HEK293T (cell line): Measurements from ENCODE around the gene ZNF789.
A peak's percentile ranks its signal among the peaks of the same experiment; 100 is the strongest.

ENCODE experiments used
- CTCF ChIA-PET: fragments of 350-600 bp; formaldehyde crosslinking; extraction: SDS; loops from one replicate; lab custom pipeline; 2021; ENCODE audit warnings: antibody characterized with exemption, inconsistent platforms; lab: Yijun Ruan, JAX
- POLR2A ChIA-PET: fragments of 350-600 bp; formaldehyde crosslinking; extraction: SDS; loops from one replicate; lab custom pipeline; 2020; ENCODE audit warnings: antibody characterized with exemption, inconsistent platforms; lab: Yijun Ruan, JAX
- DNase-seq: peaks from one replicate; pipeline ENCODE4 v3.0.0; 2012; ENCODE audit warnings: mixed read lengths; ENCODE audit errors: extremely low spot score
- ARNT ChIP-seq: fragments of 450-650 bp; IDR thresholded peaks from 2 replicates; pipeline ENCODE4 v1.6.1; 2017; ENCODE audit warnings: mild to moderate bottlenecking
- BHLHE40 ChIP-seq: fragments of 450-650 bp; IDR thresholded peaks from 2 replicates; pipeline ENCODE4 v1.6.1; 2016; ENCODE audit warnings: mild to moderate bottlenecking, moderate library complexity, borderline replicate concordance
- CTBP1 ChIP-seq: fragments of 450-650 bp; IDR thresholded peaks from 2 replicates; pipeline ENCODE4 v1.6.1; 2016; ENCODE audit warnings: borderline replicate concordance
- ELF4 ChIP-seq: fragments of 450-650 bp; IDR thresholded peaks from 2 replicates; pipeline ENCODE4 v1.6.1; 2017; ENCODE audit warnings: antibody characterized with exemption
- FOXA1 ChIP-seq: fragments of 450-650 bp; IDR thresholded peaks from 2 replicates; pipeline ENCODE4 v1.6.1; 2016; ENCODE audit warnings: mild to moderate bottlenecking
- FOXK2 ChIP-seq: fragments of 450-650 bp; IDR thresholded peaks from 2 replicates; pipeline ENCODE4 v1.6.1; 2016; ENCODE audit warnings: mild to moderate bottlenecking
- FOXM1 ChIP-seq: fragments of 450-650 bp; IDR thresholded peaks from 2 replicates; pipeline ENCODE4 v1.6.1; 2017; ENCODE audit warnings: mild to moderate bottlenecking, borderline replicate concordance
- HDGF ChIP-seq: fragments of 450-650 bp; IDR thresholded peaks from 2 replicates; pipeline ENCODE4 v1.6.1; 2017; ENCODE audit warnings: antibody characterized with exemption, borderline replicate concordance
- L3MBTL2 ChIP-seq: fragments of 450-650 bp; conservative IDR thresholded peaks from 2 replicates; pipeline ENCODE4 v1.6.1; 2016; ENCODE audit warnings: mild to moderate bottlenecking
- LEF1 ChIP-seq: fragments of 450-650 bp; IDR thresholded peaks from 2 replicates; pipeline ENCODE4 v1.6.1; 2017; ENCODE audit warnings: mild to moderate bottlenecking, borderline replicate concordance
- NFRKB ChIP-seq: fragments of 450-650 bp; IDR thresholded peaks from 2 replicates; pipeline ENCODE4 v1.6.1; 2016; ENCODE audit warnings: mild to moderate bottlenecking, moderate library complexity
- SP1 ChIP-seq: fragments of 450-650 bp; IDR thresholded peaks from 2 replicates; pipeline ENCODE4 v1.6.1; 2017
- SUZ12 ChIP-seq: fragments of 450-650 bp; IDR thresholded peaks from 2 replicates; pipeline ENCODE4 v1.6.1; 2016; ENCODE audit warnings: mild to moderate bottlenecking
- TARDBP ChIP-seq: fragments of 450-650 bp; IDR thresholded peaks from 2 replicates; pipeline ENCODE4 v1.6.1; 2016
- ZNF384 ChIP-seq: fragments of 450-650 bp; IDR thresholded peaks from 2 replicates; pipeline ENCODE4 v1.6.1; 2016
- TF ChIP-seq, protein P1 (sequence below): fragments of 450-650 bp; IDR thresholded peaks from 2 replicates; pipeline ENCODE4 v1.6.1; 2016

Gene ZNF789

DNA sequence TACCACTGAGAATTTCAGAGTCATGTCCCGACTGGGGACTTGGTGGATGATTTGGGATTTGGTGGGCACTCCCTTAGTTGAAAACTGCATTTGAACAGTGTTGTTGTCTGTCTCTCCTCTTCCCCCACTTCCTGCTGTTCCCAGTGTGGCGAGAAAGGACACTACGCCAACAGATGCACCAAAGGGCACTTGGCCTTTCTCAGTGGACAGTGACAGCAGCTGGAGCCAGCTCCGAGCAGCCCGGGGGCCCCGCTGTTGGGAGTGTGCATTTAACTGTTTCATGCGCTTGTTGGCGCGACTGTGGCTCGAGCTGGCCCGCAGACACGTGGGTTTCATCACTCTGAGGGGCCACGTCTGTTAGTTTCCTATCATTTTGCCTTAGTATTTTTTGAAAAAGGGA, 16.4 kb upstream of the ZNF789 start:
- ChIA-PET CTCF (no interaction called here), POLR2A (interaction anchor here (1.1 to 2.2 kb wide), 4 partner anchors 9 to 48 kb away, joined by 3 to 10 read pairs (median 4); partner anchors contain the start of genes ATP5MF, BUD31, CPSF4 and PDAP1)
- no peak for TF ChIP-seq SP1
- TF ChIP-seq, protein P1, sequence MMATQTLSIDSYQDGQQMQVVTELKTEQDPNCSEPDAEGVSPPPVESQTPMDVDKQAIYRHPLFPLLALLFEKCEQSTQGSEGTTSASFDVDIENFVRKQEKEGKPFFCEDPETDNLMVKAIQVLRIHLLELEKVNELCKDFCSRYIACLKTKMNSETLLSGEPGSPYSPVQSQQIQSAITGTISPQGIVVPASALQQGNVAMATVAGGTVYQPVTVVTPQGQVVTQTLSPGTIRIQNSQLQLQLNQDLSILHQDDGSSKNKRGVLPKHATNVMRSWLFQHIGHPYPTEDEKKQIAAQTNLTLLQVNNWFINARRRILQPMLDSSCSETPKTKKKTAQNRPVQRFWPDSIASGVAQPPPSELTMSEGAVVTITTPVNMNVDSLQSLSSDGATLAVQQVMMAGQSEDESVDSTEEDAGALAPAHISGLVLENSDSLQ, result no peak
- no peak for TF ChIP-seq FOXA1
- TF ChIP-seq ZNF384, result no peak
- no peak for TF ChIP-seq BHLHE40
- no peak for TF ChIP-seq SUZ12
- no peak for TF ChIP-seq FOXK2
- no peak for TF ChIP-seq NFRKB
- no peak for TF ChIP-seq ARNT
- no peak for TF ChIP-seq ELF4
- no peak for TF ChIP-seq L3MBTL2
- TF ChIP-seq HDGF, result no peak
- TF ChIP-seq FOXM1, result no peak
- TF ChIP-seq CTBP1, result no peak
- no peak for TF ChIP-seq LEF1
- TF ChIP-seq TARDBP, result no peak
- DNase-seq, result no peak

DNA sequence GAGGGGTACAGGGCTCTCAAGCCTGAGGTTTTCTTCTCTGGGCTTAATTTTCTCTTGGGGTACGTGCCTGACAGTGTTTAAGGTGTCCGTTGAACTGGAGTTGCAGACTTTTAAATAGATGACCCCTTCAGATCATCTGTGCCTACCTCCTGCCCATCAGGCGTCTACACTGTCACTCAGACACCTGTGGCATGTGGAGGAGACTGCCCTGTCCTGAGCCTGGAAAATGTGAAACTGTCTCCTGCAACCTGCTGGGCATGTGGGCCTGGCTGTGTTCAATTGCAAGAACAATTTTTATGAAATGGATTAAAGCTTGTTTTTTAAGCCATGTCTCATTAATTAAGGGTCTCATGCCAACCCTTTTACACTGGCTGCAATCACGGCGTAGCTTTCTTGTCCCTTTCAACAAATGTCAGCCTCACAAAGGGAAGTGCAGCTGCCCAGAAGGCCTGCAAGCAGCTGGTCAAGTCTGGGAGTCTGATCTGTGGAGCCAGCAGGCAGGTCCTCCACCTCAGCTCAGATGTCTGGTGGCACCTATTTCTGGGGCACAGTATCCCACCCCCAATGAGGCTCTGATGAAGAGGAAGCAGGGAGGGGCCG, 15.5 kb upstream of the ZNF789 start:
- TF ChIP-seq ARNT, result no peak
- TF ChIP-seq FOXK2, result no peak
- no peak for TF ChIP-seq SUZ12
- no peak for TF ChIP-seq ZNF384
- TF ChIP-seq NFRKB, result no peak
- TF ChIP-seq, protein P1, result no peak
- TF ChIP-seq TARDBP, result no peak
- no peak for DNase-seq
- CTCF ChIA-PET, result no interaction called here
- POLR2A ChIA-PET, result interaction anchor here (2.2 kb wide), 1 partner anchor 8 kb away, joined by 10 read pairs; the partner anchor contains the start of gene ATP5MF

DNA sequence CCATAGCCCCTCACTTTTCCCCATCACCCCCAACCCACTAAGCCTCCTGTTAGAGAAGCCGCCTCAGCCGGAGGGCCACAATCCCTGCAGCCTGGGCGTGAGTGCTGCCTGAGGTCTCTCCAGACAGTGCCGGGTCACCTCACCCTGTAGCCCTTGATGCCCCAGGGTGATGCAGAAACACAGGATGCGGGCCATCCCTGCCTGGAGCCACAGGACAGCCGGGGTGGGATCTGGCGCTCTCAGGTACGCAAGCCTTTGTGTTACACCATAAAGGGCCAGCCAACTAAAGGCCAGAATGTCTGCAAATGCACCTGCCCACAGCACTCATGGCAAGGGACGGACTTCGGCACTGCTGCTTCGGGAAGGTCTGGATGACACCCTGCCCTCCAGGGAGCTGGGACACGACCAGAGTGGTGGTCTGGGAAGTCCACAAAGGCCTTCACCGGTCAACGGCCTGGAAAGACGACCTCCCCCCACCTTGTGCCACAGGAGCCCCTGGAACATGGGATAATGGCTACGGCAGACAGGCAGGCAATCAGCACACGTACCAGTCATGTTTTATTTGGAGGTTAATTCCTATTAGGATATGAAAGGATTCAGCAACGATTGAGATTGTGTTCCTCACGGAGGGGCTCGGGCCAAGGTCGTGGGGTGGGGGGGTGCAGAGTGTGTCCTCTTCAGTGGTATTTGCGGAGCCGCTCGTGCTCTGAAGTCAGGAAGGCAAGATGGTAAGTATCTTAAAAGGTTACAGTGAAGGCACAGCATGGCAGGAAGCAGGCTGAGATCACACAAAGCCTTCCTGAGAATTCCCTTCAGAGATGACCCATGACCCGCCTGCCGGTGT, 14.8 kb upstream of the ZNF789 start:
- no peak for TF ChIP-seq L3MBTL2
- no peak for TF ChIP-seq SP1
- no peak for TF ChIP-seq SUZ12
- no peak for TF ChIP-seq LEF1
- no peak for TF ChIP-seq TARDBP
- TF ChIP-seq BHLHE40, result no peak
- no peak for TF ChIP-seq FOXA1
- TF ChIP-seq, protein P1, result no peak
- no peak for TF ChIP-seq NFRKB
- no peak for TF ChIP-seq FOXK2
- TF ChIP-seq ELF4, result no peak
- TF ChIP-seq HDGF, result no peak
- no peak for TF ChIP-seq FOXM1
- no peak for TF ChIP-seq CTBP1
- POLR2A ChIA-PET, result no interaction called here
- CTCF ChIA-PET, result no interaction called here
- no peak for DNase-seq

- CTCF ChIA-PET, result interaction anchor here (0.6 kb wide), 2 partner anchors 26 to 150 kb away, joined by 3 to 4 read pairs; no protein-coding TSS in a partner anchor
- POLR2A ChIA-PET, result no interaction called here
- TF ChIP-seq BHLHE40, result no peak
- no peak for TF ChIP-seq FOXM1
- no peak for TF ChIP-seq ARNT
- DNase-seq, result peak; percentile 46
These were observed 13.6 kb upstream of the ZNF789 start for GRCh38 chr7:99459087-99459486.

DNA sequence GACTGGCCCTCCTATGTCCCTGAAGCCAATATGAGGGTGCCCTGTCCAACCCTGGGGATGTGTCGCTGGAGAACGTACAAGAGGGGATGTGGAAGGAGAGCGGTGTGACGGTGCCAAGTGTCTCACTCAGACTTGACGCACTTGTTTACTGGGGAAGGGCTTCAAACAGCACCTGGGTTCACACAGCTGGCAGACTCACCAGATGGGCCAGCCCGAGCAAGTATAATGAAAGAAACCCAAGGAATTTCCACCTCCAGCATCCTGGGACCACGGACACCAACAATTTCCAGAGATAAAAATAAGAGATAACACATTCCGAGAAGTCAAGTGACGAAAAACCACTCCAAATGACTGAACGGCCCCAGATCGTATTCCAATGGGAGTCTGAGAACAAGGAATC, 12.0 kb upstream of the ZNF789 start:
- ChIA-PET CTCF (interaction anchor here (0.5 kb wide), 1 partner anchor 204 kb away, joined by 3 read pairs; no protein-coding TSS in a partner anchor), POLR2A (interaction anchor here (1.4 kb wide), 1 partner anchor 22 kb away, joined by 4 read pairs; the partner anchor contains the start of genes CPSF4 and PTCD1)
- DNase-seq, result no peak
- no peak for TF ChIP-seq CTBP1
- TF ChIP-seq SP1, result no peak
- TF ChIP-seq ZNF384, result no peak

- no peak for DNase-seq
- no peak for TF ChIP-seq ARNT
- no peak for TF ChIP-seq CTBP1
- no peak for TF ChIP-seq FOXM1
- TF ChIP-seq NFRKB, result no peak
- ChIA-PET CTCF (interaction anchor here (0.5 kb wide), 1 partner anchor 205 kb away, joined by 3 read pairs; no protein-coding TSS in a partner anchor), POLR2A (interaction anchor here (1.4 kb wide), 1 partner anchor 22 kb away, joined by 4 read pairs; the partner anchor contains the start of genes CPSF4 and PTCD1)
These were observed 11.5 kb upstream of the ZNF789 start for GRCh38 chr7:99461221-99461620.
